ENCODE results near the gene HSPA2. TPM values are rescaled to one million over a fixed set of nuclear protein-coding genes. Genes with fewer than 3 reads are reported as not detected.

The HSPA2 gene
- polyA plus RNA-seq, 1 donor from 2014 or later, result 0.25 TPM

DNA sequence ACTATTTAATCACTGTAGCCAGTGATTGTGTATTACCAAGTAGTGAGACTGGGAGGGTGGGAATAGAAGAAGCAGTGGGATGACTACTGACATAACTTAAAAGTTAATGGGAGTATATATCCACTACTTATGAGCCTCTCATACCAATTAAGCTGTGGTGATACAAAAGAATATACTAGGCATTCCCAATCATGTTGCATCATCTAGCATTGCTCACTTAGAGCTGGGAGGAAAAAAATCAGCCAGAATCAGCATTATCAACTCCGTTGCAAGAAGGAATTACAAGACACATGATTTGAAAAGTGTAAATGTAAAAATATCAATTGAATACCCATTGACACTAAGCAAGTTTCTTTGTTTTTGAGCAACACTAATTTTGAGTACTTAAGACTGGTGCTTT, 8.5 kb downstream of the HSPA2 start:
- TF ChIP-seq, protein P1, sequence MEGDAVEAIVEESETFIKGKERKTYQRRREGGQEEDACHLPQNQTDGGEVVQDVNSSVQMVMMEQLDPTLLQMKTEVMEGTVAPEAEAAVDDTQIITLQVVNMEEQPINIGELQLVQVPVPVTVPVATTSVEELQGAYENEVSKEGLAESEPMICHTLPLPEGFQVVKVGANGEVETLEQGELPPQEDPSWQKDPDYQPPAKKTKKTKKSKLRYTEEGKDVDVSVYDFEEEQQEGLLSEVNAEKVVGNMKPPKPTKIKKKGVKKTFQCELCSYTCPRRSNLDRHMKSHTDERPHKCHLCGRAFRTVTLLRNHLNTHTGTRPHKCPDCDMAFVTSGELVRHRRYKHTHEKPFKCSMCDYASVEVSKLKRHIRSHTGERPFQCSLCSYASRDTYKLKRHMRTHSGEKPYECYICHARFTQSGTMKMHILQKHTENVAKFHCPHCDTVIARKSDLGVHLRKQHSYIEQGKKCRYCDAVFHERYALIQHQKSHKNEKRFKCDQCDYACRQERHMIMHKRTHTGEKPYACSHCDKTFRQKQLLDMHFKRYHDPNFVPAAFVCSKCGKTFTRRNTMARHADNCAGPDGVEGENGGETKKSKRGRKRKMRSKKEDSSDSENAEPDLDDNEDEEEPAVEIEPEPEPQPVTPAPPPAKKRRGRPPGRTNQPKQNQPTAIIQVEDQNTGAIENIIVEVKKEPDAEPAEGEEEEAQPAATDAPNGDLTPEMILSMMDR (IDR thresholded peaks at IDR 0.05; ENCODE audit: poor library complexity, severe bottlenecking), result no peak
- TF ChIP-seq MXI1 (conservative IDR thresholded peaks at IDR 0.05; ENCODE audit: poor library complexity, severe bottlenecking), result no peak
- no peak for TF ChIP-seq SMC3 (conservative IDR thresholded peaks at IDR 0.05; ENCODE audit: poor library complexity)
- no peak for TF ChIP-seq EP300 (conservative IDR thresholded peaks at IDR 0.05; ENCODE audit: poor library complexity, severe bottlenecking)
- TF ChIP-seq, protein P2, sequence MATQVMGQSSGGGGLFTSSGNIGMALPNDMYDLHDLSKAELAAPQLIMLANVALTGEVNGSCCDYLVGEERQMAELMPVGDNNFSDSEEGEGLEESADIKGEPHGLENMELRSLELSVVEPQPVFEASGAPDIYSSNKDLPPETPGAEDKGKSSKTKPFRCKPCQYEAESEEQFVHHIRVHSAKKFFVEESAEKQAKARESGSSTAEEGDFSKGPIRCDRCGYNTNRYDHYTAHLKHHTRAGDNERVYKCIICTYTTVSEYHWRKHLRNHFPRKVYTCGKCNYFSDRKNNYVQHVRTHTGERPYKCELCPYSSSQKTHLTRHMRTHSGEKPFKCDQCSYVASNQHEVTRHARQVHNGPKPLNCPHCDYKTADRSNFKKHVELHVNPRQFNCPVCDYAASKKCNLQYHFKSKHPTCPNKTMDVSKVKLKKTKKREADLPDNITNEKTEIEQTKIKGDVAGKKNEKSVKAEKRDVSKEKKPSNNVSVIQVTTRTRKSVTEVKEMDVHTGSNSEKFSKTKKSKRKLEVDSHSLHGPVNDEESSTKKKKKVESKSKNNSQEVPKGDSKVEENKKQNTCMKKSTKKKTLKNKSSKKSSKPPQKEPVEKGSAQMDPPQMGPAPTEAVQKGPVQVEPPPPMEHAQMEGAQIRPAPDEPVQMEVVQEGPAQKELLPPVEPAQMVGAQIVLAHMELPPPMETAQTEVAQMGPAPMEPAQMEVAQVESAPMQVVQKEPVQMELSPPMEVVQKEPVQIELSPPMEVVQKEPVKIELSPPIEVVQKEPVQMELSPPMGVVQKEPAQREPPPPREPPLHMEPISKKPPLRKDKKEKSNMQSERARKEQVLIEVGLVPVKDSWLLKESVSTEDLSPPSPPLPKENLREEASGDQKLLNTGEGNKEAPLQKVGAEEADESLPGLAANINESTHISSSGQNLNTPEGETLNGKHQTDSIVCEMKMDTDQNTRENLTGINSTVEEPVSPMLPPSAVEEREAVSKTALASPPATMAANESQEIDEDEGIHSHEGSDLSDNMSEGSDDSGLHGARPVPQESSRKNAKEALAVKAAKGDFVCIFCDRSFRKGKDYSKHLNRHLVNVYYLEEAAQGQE (IDR thresholded peaks at IDR 0.05; ENCODE audit: borderline replicate concordance), result no peak
- TF ChIP-seq POLR2AphosphoS5 (IDR thresholded peaks at IDR 0.05), result no peak
- TF ChIP-seq RAD21 (conservative IDR thresholded peaks at IDR 0.05), result no peak
- TF ChIP-seq TAF1 (IDR thresholded peaks at IDR 0.05; ENCODE audit: low read depth), result no peak
- TF ChIP-seq EZH2 (IDR thresholded peaks at IDR 0.05; ENCODE audit: borderline replicate concordance, insufficient read depth, low read length, poor library complexity, severe bottlenecking), result no peak
- Histone ChIP-seq H3K36me3 (ENCODE audit: insufficient read depth, low read length) (no peaks in the 10 kb centered on the region), H3K27ac (ENCODE audit: low read length) (no peak overlapping the region), H4K20me1 (ENCODE audit: insufficient read depth) (no peaks in the 10 kb centered on the region), H3K27me3 (ENCODE audit: insufficient read depth, low read depth, low read length) (peaks cover 36% of the 10 kb centered on the region), H3K9me2 (ENCODE audit: insufficient read depth, low read length) (no peaks in the 10 kb centered on the region), H3K4me2 (ENCODE audit: low read length) (no peak overlapping the region), H3K9ac (ENCODE audit: low read length) (no peak overlapping the region), H3K4me3 (ENCODE audit: low read length) (no peak overlapping the region), H3K79me2 (replicated peaks; ENCODE audit: insufficient read depth, low read length) (no peaks in the 10 kb centered on the region), H3F3A (ENCODE audit: insufficient read depth, low read length, poor library complexity, severe bottlenecking) (no peaks in the 10 kb centered on the region), H2AFZ (ENCODE audit: low read depth, low read length) (no peak overlapping the region), H3K9me3 (ENCODE audit: low read length) (no peaks in the 10 kb centered on the region)

DNA sequence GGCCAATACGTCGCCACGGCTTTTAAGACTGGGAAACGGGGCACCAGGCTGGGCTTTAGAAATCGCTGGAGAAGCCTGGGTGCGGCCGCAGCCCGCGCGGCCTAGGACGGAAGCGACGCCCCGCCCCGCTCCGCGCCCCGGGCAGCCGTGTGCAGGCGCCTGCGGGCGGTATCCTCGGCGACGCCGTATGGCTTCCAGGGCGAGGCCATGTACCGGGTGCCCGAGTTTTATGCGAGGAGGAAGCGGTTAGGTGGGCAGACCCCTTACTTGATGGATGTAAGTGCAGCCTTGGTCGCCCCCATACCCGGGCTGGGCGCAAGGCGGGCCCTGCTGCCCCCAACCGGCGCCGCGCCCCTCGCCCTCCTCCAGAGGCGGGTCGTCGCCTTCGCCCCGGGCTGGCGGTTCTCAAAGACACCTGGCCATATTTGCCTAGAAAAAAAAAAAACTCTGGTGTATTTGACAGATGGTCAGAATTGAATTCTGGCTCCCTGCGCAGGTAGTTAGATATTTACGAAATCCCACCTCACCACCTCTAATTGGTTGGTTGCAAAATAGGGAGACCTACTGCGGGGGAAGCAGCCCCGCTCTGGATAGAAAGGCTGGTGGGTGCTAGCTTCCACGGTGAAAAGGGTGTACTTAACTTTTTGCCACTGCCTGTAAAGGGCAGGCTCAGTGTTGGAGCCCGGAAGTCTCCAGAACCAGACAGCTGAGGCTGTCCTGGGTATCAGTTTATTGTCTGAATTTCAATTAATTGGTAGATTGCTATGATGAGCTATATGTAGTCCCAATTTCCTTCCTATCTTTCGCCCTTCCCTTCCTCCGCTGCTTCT, 9.5 kb downstream of the HSPA2 start, which contains the start of gene PPP1R36:
TSS of gene PPP1R36 (plus strand) at position 171 of the 830 bp plus-strand sequence. CDS start at position 208, 37 bp downstream.
- Histone ChIP-seq H3K9ac (ENCODE audit: low read length) (no peak within 1 kb of the TSS), H2AFZ (ENCODE audit: low read depth, low read length) (no peak within 1 kb of the TSS)

More for the DNA sequence above, 9.5 kb downstream of the HSPA2 start, which contains the start of gene PPP1R36:
- no peaks in the 10 kb centered on the region for H3K9me3 ChIP-seq (ENCODE audit: low read length)
- H3K4me2 ChIP-seq (ENCODE audit: low read length), result no peak within 1 kb of the TSS
- H3K4me3 ChIP-seq (ENCODE audit: low read length), result peak within 1 kb of the TSS; percentile 59
- H3K27me3 ChIP-seq (ENCODE audit: insufficient read depth, low read depth, low read length), result peaks cover 36% of the 10 kb centered on the region
- H3K79me2 ChIP-seq (replicated peaks; ENCODE audit: insufficient read depth, low read length), result no peaks in the 10 kb centered on the region
- H3F3A ChIP-seq (ENCODE audit: insufficient read depth, low read length, poor library complexity, severe bottlenecking), result no peaks in the 10 kb centered on the region
- TF ChIP-seq MXI1 (conservative IDR thresholded peaks at IDR 0.05; ENCODE audit: poor library complexity, severe bottlenecking) (no peak), RAD21 (conservative IDR thresholded peaks at IDR 0.05) (no peak), EP300 (conservative IDR thresholded peaks at IDR 0.05; ENCODE audit: poor library complexity, severe bottlenecking) (no peak), TAF1 (IDR thresholded peaks at IDR 0.05; ENCODE audit: low read depth) (no peak), SMC3 (conservative IDR thresholded peaks at IDR 0.05; ENCODE audit: poor library complexity) (no peak), POLR2AphosphoS5 (IDR thresholded peaks at IDR 0.05) (no peak), EZH2 (IDR thresholded peaks at IDR 0.05; ENCODE audit: borderline replicate concordance, insufficient read depth, low read length, poor library complexity, severe bottlenecking) (no peak)
- TF ChIP-seq, protein P1 (IDR thresholded peaks at IDR 0.05; ENCODE audit: poor library complexity, severe bottlenecking), result no peak
- TF ChIP-seq, protein P2 (IDR thresholded peaks at IDR 0.05; ENCODE audit: borderline replicate concordance), result no peak
- H3K27ac ChIP-seq (ENCODE audit: low read length), result no peak within 1 kb of the TSS
- H3K9me2 ChIP-seq (ENCODE audit: insufficient read depth, low read length), result no peaks in the 10 kb centered on the region
- H4K20me1 ChIP-seq (ENCODE audit: insufficient read depth), result no peaks in the 10 kb centered on the region
- H3K36me3 ChIP-seq (ENCODE audit: insufficient read depth, low read length), result no peaks in the 10 kb centered on the region
